HG03457 (cell line): ENCODE results near the gene SYF2.
"Not testable (repeated sequence)": the region's sequence is repeated elsewhere in the genome, so short reads cannot be mapped to it uniquely, and the experiment has no call there.

Experiments used
- ATAC-seq: cut with Tn5 transposase; IDR thresholded peaks from one replicate; pipeline ENCODE4 v1.9.1; 2021; ENCODE audit warnings: moderate number of reproducible peaks; ENCODE audit not compliant: unreplicated experiment

SYF2 gene

DNA sequence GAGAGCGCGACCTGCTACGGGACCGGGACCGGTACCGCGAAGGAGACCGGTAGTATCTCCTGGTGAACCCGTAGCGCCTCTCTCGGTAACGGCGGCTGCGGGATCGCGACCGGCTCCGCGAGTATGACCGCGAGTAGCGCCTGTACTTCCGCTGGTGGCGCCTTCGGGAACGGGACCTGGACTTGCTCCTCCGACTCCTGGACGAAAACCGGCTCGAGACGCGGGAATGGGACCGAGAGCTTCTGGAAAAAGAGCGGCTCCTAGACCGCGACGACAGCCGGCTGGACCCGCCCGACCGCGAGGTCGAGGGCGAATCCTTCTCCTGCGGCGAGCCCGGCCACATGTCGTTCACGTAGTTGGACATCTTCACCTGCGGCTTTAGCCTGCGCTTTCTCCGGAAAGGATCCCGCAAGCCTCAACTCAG is 14.3 kb upstream of the SYF2 start:
- ATAC-seq = peak; percentile 5

DNA sequence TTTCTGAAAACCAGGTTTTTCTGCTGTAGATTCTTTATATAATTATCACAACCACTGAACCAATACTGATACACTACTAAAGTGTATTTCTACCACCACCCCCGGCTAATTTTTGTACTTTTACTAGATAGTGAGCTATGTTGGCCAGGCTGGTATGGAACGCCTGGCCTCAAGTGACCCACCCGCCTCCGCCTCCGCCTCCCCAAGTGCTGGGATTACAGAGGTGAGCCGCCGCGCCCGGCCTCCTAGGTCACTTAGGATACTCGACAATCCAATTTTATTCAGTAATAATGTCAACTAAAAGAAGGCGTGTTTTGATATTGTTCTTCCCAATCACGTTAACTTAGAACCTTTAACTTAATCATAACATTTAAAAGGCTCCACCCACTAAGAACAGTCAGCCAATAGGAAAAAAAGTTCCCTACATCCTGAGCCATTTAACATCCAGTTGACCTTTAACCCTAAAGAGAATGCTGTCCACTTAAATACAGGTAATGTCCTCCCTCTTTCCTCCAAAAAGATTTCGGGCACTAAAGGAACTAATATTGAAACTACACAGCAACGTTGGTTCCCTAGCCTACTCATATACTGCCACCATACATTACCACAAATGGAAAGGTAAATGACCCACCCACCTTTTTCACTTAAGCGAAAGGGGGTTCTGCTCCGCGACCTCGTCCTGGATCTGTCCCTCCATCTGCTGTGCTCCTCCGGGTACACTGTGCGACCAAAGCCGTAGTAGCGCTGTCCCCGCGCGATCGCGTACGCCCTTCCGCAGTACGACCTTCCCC is 13.7 kb upstream of the SYF2 start:
- ATAC-seq = no peak

DNA sequence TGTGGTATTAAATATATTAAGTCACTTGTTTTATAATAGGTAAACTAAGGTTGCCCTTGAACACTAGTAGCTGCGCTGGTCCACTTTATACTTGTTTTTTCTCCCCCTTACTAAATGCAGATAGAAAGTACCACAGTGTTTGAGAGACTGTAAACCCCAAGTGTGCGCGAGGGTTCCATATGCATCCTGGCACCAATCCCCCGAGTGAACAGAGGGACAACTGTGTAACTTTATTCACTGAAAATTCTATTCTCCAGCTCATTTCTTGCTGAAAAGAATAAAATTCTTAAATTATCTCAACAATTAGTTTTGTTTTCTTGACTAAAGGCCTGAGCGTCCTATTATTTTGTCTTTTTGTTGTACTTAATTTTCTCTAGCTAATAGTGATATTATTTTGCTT is 13.1 kb upstream of the SYF2 start:
- ATAC-seq = no peak

DNA sequence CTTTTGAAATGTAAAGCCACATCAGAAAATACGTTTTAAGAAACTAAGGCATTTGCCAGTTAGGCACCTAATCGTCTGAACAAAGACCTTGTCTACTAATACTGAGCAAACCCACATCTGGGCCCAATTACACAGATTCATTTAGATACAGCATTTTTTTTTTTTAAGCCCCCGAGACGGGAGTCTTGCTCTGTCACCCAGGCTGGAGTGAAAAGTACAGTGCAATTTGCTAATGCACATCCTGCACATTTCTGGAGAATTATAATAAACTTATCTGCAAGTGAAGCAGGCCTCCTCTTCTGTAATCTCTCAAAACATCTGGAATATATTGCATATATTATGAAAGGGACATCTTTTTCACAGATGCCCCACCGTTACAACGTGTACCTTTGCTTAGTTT is 11.6 kb upstream of the SYF2 start:
- no peak for ATAC-seq

DNA sequence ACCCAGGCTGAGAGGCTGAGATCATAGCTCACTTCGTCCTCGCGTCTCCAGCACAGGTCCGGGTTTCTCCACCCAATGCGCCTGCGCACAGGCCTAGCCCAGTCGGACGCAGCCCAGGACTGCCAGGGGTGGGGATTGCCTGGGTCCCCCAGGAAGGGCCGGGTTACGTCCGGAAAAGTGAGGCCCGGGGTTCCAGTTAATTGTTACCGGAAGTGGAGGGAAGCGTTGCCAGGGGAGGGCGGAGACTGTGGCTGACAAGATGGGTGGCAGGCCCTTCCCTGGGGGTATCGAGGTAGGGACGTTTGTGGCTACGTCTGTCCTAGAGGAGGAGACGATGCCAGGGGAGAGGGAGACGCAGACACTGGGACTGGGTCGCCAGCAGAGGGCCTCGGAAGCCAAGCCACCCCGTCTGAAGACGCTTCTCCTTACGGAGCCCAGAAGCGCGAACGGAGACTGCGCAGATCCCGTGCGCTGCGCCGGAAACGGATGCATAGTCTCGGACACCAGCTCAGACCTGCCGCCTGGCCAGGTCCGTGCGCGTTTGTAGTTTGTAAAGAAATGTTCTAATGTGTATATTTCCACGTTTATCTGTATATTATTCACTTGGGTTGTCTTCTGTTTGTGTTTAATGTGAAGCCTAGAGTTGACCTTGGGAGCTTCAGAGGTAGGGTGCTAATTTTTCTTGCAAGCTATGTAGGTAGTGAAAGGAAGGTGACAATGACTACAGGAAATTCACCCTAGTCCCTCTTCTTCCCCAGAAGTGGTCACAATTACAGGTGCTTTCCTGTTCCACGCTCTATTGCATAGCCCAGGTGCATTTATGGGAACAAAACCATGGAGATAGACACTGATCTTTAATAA is 7.6 kb upstream of the SYF2 start:
- peak; percentile 52 for ATAC-seq

DNA sequence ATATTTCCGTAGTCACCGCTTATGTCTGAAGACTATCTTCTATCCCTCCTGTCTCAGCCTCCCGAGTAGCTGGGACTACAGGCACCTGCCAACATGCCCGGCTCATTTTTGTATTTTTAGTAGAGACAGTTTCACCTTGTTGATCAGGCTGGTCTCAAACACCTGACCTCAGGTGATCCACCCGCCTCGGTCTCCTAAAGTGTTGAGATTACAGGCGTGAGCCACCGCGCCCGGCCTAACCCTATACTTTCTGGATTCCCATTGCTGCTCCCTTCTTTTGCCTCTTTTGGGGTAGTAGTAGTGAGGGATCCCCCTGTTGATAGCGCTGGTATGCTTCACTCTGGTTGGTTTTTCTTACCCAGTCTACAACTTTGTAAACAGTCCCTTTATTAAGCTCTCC is 5.7 kb upstream of the SYF2 start:
- no peak for ATAC-seq

DNA sequence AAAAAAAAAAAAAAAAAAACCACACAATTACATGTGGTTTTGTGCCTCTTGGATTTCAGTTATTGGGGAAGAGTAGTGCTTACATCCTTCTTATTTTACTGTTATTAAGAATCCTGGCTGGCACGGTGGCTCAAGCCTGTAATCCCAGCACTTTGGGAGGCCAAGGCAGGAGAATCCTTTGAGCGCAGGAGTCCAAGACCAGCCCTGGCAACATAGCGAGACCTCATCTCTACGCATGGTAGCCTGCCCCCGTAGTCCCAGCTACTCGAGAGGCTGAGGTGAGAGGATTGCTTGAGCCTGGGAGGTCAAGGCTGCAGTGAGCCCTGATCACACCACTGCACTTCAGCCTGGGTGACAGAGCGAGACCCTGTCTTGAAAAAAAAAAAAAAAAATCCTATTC is 4.0 kb upstream of the SYF2 start:
- not testable (repeated sequence) for ATAC-seq

DNA sequence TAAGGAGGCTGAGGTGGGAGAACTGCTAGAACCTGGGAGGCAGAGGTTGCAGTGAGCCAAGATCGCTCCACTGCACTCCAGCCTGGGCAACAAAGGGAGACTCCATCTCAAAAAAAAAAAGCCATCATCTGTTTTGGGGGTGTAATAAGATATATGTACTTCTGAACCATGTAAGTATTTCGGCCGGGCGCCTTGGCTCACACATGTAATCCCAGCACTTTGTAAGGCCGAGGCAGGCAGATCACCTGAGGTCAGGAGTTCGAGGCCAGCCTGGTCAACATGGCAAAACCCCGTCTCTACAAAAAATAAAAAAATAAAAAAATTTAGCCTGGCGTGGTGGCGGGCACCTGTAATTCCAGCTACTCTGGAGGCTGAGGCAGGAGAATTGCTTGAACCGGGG is 3.1 kb upstream of the SYF2 start:
- ATAC-seq = not testable (repeated sequence)

DNA sequence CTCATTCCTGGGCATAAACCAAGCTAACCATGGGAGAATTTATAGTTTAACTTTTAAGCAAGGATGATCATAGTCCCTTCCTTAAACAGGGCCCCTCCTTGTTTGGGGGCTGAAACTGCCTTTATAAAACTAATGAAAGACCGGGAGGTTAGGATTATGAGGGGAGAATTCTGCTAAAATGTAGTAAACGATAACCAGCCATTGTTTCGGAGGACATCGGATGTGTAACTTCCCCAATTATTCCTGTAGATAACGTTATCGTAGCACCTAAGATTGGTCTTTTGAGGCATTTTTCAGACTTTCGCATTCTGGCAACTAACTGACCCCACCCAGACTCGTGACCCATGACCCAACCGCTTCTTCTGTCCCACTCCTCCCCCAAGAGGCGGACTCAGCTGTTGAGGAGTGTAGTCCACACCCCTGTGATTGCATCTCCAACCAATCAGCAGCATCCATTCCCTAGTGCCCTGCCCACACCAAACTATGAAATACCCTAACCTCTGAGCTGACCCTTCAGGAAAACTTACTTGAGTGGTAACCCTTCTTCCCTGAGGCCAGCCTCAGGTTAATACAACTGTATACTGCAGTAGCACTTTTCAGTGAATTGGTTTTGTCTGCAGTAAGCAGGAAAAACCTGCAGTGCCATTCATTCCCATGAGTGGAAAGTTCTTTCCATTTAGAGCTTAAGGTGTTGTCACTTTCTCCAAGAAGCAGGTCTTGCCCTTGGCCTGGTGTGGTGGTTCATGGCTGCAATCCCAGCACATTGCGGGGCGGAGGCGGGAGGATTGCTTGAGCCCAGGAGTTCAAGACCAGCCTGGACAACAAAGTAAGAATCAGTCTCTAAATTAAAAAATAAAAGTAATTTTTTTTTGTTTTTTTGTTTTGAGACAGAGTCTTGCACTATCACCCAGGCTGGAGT is 823 bp upstream of the SYF2 start:
- ATAC-seq = peak; percentile 37

DNA sequence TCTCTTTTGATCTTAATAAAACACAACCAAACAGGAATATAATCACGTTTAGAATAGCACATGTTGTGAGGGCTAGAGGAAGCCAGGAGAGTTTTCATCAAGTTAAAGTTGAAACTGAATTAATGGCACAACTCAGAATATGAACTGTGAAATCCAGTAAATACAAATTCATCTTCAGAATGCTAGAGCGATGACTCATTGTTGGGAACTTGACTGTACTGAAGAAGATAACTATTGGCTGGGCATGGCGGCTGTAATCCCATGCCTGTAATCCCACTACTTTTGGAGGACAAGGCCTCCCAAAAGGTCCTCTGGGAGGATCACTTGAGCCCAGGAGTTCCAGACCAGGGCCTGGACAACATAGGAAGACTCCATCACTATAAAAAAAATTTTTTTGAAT is 8.8 kb downstream of the SYF2 start:
- ATAC-seq = no peak

DNA sequence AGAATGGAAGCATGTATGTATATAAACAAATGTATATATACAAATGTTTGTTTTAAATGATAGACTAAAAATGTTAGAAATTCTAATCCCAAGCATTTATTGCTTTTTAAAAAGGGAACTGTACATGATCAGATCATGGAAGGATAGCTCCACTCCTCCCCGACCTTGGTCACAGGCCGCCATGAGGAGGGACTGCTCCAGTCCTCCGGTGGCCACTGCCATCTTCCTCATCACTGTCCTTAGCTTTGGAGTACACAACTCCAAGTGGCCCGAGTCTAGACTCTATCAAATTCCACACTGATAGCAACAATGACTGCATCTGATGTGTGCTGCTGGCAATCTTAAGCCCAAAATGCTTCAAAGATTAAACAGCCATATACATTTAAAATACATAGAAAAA is 9.7 kb downstream of the SYF2 start:
- ATAC-seq = no peak

DNA sequence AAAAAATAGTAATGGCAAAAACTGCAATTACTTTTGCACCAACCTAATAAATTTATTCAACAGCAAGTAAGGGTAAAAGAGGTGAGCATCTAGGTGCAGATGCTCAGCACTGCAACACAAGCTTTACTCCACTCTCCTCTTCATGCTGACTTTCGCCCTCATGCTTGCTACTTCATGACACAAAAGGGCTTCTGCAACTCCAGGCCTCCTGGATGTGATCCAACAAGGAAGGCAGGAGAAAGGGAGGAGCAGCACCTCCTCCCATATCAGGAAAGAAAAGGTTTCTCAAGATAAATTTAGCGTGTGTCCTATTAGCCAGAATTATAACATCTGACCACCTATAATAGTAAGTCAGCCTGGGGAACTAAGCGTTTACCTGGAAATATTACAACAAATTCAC is 11.6 kb downstream of the SYF2 start:
- ATAC-seq = no peak

DNA sequence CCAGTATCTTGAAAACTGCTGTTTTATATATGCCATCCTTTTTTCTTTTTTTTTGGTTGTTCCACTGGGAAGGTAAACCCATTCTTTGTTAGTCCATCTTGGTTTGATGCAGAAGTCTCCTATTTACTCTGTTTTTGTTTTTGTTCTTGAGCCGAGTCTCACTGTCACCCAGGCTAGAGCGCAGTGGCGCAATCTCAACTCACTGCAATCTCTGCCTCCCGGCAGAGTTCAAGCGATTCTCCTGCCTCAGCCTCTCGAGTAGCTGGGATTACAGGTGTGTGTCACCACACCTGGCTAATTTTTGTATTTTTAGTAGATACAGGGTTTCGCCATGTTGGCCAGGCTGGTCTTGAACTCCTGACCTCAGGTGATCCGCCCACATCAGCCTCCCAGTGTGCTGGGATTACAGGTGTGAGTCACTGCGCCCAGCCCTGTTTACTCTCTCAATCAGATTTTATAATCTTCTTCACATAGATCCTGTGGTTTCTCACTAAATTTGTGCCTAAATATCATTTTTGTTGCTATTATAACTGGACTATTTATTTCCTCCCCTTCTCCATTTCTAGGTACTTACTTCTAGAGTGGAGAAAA is 12.5 kb downstream of the SYF2 start:
- ATAC-seq = no peak

DNA sequence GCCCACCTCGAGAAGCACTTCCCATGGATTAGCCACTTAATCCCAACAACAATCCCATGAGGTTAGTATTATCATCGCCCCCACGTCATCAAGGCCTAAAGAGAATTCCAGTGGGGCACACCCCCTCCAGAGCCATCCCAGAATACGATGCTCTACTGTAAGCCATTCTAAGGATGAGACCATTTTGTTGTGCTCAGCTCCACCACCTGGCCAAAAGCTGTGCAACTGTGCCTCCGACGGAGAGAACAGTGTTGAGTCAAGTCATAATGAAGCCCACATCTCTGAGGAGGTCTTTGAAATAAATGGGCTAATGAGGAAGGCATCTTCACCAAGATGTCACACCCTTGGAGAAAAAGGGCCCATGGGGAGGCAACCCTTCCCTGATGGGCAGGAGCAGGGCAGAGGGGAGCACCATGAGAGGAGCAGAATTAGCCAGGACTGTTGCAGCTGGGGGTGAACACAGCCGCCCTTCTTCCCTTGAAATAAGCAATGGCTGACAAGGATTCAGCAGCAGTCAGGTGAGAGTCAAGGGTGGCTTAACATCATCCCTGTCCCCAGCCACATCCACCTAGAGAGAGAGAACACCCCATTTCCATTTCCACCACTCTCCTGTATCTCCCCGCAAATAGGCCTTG is 14.6 kb downstream of the SYF2 start:
- ATAC-seq = no peak

DNA sequence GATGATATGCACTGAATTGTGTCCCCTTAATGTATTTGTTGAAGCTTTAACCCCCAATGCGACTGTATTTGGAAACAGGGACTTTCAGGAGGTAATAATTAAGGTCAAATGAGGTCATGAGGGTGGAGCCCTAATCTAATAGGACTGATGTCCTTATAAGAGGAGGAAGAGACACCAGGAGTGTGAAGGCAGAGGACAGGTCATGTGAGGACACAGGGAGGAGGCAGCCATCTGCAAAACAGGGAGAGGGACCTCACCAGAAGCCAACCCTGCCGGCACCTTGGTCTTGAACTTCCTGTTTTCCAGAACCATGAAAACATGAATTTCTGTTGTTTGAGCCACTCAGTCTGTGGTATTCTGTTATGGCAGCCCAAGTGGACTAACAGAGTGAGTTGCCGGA is 15.3 kb downstream of the SYF2 start:
- no peak for ATAC-seq

DNA sequence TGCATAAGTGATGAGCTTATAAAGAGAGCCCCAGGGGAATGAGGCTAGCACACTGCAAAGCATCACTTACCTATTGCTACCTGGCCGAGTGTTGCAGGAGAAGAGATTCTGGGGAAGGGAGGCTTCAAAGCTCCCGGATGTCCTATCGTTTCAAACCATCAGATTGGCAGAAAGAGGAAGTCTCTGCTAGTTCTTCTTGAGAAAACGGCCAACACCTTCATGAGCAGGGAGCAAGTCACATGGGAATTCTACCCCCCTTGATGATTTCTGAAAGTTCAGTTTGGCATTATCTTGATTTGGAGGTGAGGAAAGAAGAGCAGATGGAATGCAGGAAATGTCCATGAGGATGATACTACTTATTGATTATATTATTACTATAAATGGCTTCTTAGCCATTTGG is 16.2 kb downstream of the SYF2 start:
- no peak for ATAC-seq

DNA sequence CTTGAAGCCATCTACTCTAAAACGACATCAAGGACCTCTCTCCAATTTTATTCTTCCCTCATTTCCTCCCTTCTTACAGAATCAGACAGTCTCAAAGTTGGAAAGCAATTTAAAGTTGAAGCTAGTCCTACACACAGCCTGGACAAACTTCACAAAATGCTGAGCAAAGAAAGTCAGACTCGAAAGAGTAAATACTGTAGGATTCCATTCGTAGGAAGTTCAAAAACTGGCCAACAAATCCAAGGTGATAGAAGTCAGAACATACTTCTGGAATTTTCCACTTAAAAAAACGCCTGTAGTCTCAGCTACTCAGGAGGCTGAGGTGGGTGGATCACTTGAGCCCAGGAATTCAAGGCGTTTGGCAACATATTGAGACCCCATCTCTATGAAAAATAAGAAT is 19.6 kb downstream of the SYF2 start:
- no peak for ATAC-seq

DNA sequence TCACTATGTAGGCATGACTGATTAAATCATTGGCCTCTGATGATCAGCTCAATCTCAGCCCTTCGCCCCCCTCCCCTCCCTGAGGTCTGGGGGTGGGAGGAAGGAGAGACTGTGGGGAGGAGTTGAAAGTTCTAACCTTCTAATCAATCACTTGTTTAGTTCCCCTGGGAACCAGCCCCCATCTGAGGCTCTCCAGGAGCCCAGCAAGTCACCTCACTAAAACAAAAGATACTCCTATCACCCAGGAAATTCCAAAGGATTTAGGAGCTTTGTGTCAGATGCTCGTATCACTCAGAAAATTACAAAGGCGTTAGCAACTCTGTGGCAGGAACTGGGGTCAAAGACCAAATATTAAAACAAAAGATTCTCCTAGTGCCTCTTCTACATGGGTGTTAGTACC is 21.6 kb downstream of the SYF2 start:
- ATAC-seq = no peak

DNA sequence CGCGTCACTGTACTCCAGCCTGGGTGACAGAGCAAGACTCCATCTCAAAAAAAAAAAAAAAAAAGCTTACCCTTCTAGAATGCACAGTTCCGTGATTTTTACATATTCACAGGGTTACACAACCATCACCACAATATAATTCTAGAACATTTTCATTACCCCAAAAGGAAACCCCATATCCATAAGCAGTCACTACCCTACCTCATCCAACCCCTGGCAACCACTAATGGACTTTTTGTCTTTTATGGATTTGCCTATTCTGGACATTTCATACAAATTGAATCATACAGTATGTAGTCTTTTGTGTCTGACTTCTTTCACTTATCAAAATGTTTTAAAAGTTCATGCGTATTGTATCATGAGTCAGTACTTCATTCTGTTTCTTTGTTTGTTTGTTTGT is 22.8 kb downstream of the SYF2 start:
- ATAC-seq = no peak

DNA sequence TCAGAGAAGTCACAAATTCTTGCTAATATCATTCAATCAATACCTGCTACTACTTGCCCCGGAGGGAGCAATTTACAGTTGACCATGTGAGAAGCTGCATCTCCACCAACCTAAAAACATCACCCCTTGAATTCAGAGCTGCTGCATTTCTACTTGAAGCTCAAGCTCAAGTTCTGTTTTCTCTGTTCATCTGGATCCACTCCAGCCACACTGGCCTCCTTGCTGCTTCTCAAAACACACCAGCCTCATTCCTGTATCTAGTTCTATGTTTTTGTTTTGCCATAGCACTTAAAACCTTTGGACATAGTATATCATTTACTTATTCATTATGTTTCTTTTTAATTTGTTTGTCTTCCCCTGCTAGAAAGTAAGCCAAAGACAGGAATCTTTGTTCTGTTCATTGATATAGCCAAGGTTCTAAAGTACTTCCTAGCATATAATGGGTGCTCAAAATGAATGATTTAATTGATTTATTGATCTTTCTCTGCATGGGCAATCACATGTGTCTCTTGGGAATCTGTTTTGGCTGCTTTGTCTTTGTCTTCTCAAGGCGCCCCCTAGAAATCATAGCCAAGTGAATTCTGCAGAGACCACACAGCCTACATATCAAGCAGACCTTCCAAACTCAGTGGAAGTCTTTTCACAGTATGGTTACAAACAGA is 23.6 kb downstream of the SYF2 start:
- no peak for ATAC-seq
